Panc1 (cell line): Measurements from ENCODE around the gene CDK14.

Experiments used
- POLR2AphosphoS5 ChIP-seq: IDR thresholded peaks from 2 replicates; pipeline ENCODE4 v1.6.1; 2012; ENCODE audit warnings: mild to moderate bottlenecking, low read depth, low read length, moderate library complexity
- TF ChIP-seq, protein P1 (sequence below), 2 experiments: IDR thresholded peaks; 2 replicates each; pipeline ENCODE4 v1.6.1; 2011 to 2012; ENCODE audit warnings: low read depth in 2 of 2, control low read depth in 1 of 2, low read length in 1 of 2, mild to moderate bottlenecking in 1 of 2, moderate library complexity in 1 of 2; ENCODE audit not compliant: insufficient read depth in 1 of 2
- TF ChIP-seq, protein P2 (sequence below): fragments of 450-650 bp; IDR thresholded peaks from 2 replicates; pipeline ENCODE4 v1.5.1; 2017; ENCODE audit warnings: mild to moderate bottlenecking

DNA sequence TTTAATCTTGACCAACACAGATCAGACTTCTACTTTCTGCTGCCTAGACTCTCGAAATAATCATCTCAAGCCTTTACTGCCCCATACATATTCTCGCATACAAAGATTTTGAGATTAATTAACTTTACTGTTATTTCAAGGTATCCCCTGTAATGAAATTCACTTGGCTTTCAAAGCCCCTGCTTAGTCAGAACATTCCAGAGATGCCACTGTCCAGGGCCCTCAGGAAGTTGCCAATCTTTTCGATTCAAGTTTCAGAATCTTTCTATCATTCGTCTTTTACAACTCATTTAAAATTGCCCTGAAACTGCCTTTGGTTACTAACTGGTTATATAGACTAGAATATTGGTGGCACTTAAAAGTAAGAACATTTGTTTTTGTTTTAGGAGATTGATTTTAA is 320.2 kb downstream of the CDK14 start:
- TF ChIP-seq, protein P1, sequence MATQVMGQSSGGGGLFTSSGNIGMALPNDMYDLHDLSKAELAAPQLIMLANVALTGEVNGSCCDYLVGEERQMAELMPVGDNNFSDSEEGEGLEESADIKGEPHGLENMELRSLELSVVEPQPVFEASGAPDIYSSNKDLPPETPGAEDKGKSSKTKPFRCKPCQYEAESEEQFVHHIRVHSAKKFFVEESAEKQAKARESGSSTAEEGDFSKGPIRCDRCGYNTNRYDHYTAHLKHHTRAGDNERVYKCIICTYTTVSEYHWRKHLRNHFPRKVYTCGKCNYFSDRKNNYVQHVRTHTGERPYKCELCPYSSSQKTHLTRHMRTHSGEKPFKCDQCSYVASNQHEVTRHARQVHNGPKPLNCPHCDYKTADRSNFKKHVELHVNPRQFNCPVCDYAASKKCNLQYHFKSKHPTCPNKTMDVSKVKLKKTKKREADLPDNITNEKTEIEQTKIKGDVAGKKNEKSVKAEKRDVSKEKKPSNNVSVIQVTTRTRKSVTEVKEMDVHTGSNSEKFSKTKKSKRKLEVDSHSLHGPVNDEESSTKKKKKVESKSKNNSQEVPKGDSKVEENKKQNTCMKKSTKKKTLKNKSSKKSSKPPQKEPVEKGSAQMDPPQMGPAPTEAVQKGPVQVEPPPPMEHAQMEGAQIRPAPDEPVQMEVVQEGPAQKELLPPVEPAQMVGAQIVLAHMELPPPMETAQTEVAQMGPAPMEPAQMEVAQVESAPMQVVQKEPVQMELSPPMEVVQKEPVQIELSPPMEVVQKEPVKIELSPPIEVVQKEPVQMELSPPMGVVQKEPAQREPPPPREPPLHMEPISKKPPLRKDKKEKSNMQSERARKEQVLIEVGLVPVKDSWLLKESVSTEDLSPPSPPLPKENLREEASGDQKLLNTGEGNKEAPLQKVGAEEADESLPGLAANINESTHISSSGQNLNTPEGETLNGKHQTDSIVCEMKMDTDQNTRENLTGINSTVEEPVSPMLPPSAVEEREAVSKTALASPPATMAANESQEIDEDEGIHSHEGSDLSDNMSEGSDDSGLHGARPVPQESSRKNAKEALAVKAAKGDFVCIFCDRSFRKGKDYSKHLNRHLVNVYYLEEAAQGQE (IDR thresholded peaks at IDR 0.05; ENCODE audit: insufficient read depth in 1 of 2, low read depth in 2 of 2, low read length in 1 of 2), result no peak
- TF ChIP-seq POLR2AphosphoS5, result no peak
- TF ChIP-seq, protein P2, sequence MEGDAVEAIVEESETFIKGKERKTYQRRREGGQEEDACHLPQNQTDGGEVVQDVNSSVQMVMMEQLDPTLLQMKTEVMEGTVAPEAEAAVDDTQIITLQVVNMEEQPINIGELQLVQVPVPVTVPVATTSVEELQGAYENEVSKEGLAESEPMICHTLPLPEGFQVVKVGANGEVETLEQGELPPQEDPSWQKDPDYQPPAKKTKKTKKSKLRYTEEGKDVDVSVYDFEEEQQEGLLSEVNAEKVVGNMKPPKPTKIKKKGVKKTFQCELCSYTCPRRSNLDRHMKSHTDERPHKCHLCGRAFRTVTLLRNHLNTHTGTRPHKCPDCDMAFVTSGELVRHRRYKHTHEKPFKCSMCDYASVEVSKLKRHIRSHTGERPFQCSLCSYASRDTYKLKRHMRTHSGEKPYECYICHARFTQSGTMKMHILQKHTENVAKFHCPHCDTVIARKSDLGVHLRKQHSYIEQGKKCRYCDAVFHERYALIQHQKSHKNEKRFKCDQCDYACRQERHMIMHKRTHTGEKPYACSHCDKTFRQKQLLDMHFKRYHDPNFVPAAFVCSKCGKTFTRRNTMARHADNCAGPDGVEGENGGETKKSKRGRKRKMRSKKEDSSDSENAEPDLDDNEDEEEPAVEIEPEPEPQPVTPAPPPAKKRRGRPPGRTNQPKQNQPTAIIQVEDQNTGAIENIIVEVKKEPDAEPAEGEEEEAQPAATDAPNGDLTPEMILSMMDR, result no peak
